Stomach (tissue), 4 donors: ENCODE measurements around the gene CA5A.

Experiments
- CTCF ChIP-seq, 7 experiments: fragments of 450-650 bp in 4 of 7; fragments of 200-600 bp in 3 of 7; sonication (generic) in 3 of 7; IDR thresholded peaks; one replicate each; pipeline ENCODE4 v1.5.1; 2016 to 2019; ENCODE audit warnings: antibody characterized with exemption in 7 of 7, control low read depth in 2 of 7, mild to moderate bottlenecking in 1 of 7
- POLR2A ChIP-seq, 4 donors: fragments of 450-650 bp; IDR thresholded peaks; one replicate each; pipeline ENCODE4 v1.6.1; 2016; ENCODE audit warnings: antibody characterized with exemption in 4 of 4, control low read depth in 2 of 4, mild to moderate bottlenecking in 1 of 4, moderate library complexity in 1 of 4

DNA sequence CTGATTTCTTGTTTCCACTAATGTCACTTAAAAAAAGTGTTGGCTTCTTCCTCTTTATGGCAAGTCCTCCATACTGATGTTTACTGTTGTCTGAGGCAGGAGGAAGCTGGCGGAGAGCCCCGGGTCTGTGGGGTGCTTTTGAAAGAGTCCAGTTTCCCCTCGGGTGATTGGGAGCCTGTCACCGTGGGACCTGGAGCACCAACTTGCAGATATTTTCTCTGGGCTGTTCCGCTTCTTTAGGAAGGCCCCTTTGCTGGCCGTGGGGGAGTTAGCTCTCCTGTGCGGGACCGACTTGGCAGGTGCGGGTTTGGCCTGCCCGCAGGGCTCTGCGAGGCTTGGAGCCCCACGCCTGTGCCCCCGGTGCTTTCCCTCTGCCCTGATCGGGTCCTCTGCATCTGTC is 18.0 kb upstream of the CA5A start:
- TF ChIP-seq POLR2A (IDR thresholded peaks at IDR 0.05), result no peak
- no peak for TF ChIP-seq CTCF (IDR thresholded peaks at IDR 0.05)
